H1 (cell line): ENCODE results near the gene KLHL29. TPM values are rescaled to one million over a fixed set of nuclear protein-coding genes. Genes with fewer than 3 reads are reported as not detected.

Experiments used
- CTCF ChIA-PET: fragments of 300-600 bp; sonication (Branson Sonifier 250); formaldehyde crosslinking; loops from one replicate; lab custom pipeline; 2021; ENCODE audit not compliant: partially characterized antibody; lab: Charles Lee
- POLR2A ChIA-PET: fragments of 300-600 bp; sonication (Branson Sonifier 250); formaldehyde crosslinking; loops from one replicate; lab custom pipeline; 2021; ENCODE audit warnings: inconsistent platforms; ENCODE audit not compliant: partially characterized antibody; lab: Charles Lee
- DNase-seq, 2 experiments: peaks; one replicate each; pipeline versions ENCODE4 v3.0.0 to v3.0.0-alpha.2; 2010 to 2022; ENCODE audit warnings: low spot score in 2 of 2, low read depth in 1 of 2, mixed read lengths in 1 of 2
- FAIRE-seq: peaks from 2 replicates; lab custom pipeline; 2011; peaks lifted over from hg19 to GRCh38; lab: Jason Lieb, UNC
- H2AFZ ChIP-seq: 2 replicates; pipeline ENCODE4 v1.8.1; 2012; ENCODE audit warnings: low read length, inconsistent platforms
- H2AK5ac ChIP-seq: 2 replicates; pipeline ENCODE4 v1.6.1; 2013; ENCODE audit warnings: low read depth, low read length
- H2BK120ac ChIP-seq: replicated peaks from 2 replicates; pipeline ENCODE3; 2013; ENCODE audit warnings: low read depth, low read length, inconsistent platforms
- H2BK12ac ChIP-seq: 2 replicates; pipeline ENCODE4 v1.6.1; 2013; ENCODE audit warnings: low read depth, low read length
- H2BK15ac ChIP-seq: 2 replicates; pipeline ENCODE4 v1.6.1; 2013; ENCODE audit warnings: low read length
- H2BK20ac ChIP-seq: 2 replicates; pipeline ENCODE4 v1.6.1; 2013; ENCODE audit warnings: low read length
- H2BK5ac ChIP-seq: 2 replicates; pipeline ENCODE4 v1.6.1; 2013; ENCODE audit warnings: low read depth, low read length
- H3K14ac ChIP-seq: 2 replicates; pipeline ENCODE4 v1.6.1; 2013; ENCODE audit warnings: inconsistent platforms; ENCODE audit not compliant: insufficient read length
- H3K18ac ChIP-seq: 2 replicates; pipeline ENCODE4 v1.6.1; 2013; ENCODE audit warnings: low read length; ENCODE audit errors: extremely low read depth
- H3K23ac ChIP-seq: 2 replicates; pipeline ENCODE4 v1.6.1; 2013; ENCODE audit warnings: inconsistent platforms; ENCODE audit not compliant: insufficient read length
- H3K23me2 ChIP-seq: 2 replicates; pipeline ENCODE4 v1.6.1; 2013; ENCODE audit warnings: low read depth, low read length
- H3K27ac ChIP-seq: 2 replicates; pipeline ENCODE4 v1.6.1; 2011; ENCODE audit warnings: low read depth, low read length, inconsistent platforms
- H3K27me3 ChIP-seq, 4 experiments: replicated peaks in 1 of 4; 1 replicate in 1 of 4; 2 replicates in 3 of 4; pipeline versions ENCODE4 v1.6.1 to v1.8.1; 2011 to 2013; ENCODE audit warnings: low read length in 3 of 4, mild to moderate bottlenecking in 3 of 4, inconsistent platforms in 2 of 4, mixed read lengths in 2 of 4, moderate library complexity in 1 of 4; ENCODE audit not compliant: control insufficient read depth in 3 of 4, insufficient read depth in 3 of 4; ENCODE audit errors: extremely low read depth in 1 of 4
- H3K36me3 ChIP-seq, 4 experiments: 2 replicates each; pipeline versions ENCODE4 v1.6.1 to v1.8.1; 2011 to 2013; ENCODE audit warnings: mild to moderate bottlenecking in 4 of 4, low read length in 3 of 4, moderate library complexity in 2 of 4, control low read depth in 1 of 4, inconsistent platforms in 1 of 4; ENCODE audit not compliant: insufficient read depth in 4 of 4, control insufficient read depth in 2 of 4
- H3K4ac ChIP-seq: replicated peaks from 2 replicates; pipeline ENCODE3; 2013; ENCODE audit warnings: low read length, low read depth, mixed read lengths, inconsistent platforms; ENCODE audit not compliant: insufficient read length
- H3K4me1 ChIP-seq, 4 experiments: replicated peaks in 1 of 4; 1 replicate in 1 of 4; 2 replicates in 3 of 4; pipeline versions ENCODE4 v1.6.1 to v1.8.1; 2011 to 2013; ENCODE audit warnings: low read length in 3 of 4, inconsistent platforms in 2 of 4, mixed read lengths in 1 of 4; ENCODE audit not compliant: insufficient read depth in 4 of 4, control insufficient read depth in 3 of 4
- H3K4me2 ChIP-seq, 2 experiments: 2 replicates each; pipeline versions ENCODE4 v1.6.1 to v1.8.1; 2011 to 2013; ENCODE audit warnings: low read depth in 2 of 2, low read length in 2 of 2, control low read depth in 1 of 2, inconsistent platforms in 1 of 2, mild to moderate bottlenecking in 1 of 2; ENCODE audit not compliant: insufficient read depth in 1 of 2
- H3K4me3 ChIP-seq, 4 experiments: fragments of 200-600, 300-600 bp in 1 of 4; sonication (generic), shearing (Covaris generic), sonication (Bioruptor Twin) in 1 of 4; 2 replicates each; pipeline versions ENCODE4 v1.5.1 to v1.8.1; 2011 to 2016; ENCODE audit warnings: low read length in 4 of 4, low read depth in 3 of 4, control low read depth in 2 of 4, inconsistent platforms in 2 of 4, mild to moderate bottlenecking in 2 of 4, mixed read lengths in 1 of 4, moderate library complexity in 1 of 4; ENCODE audit not compliant: insufficient read depth in 2 of 4; ENCODE audit errors: extremely low read depth in 1 of 4
- H3K56ac ChIP-seq: replicated peaks from 2 replicates; pipeline ENCODE3; 2013; ENCODE audit warnings: low read depth, mild to moderate bottlenecking, mixed read lengths, low read length, inconsistent platforms; ENCODE audit not compliant: insufficient read length
- H3K79me1 ChIP-seq: 2 replicates; pipeline ENCODE4 v1.6.1; 2013; ENCODE audit warnings: low read depth, low read length, control low read depth
- H3K79me2 ChIP-seq, 2 experiments: 2 replicates each; pipeline versions ENCODE4 v1.6.1 to v1.8.1; 2012 to 2013; ENCODE audit warnings: low read length in 2 of 2, mild to moderate bottlenecking in 2 of 2, inconsistent platforms in 1 of 2; ENCODE audit not compliant: insufficient read depth in 2 of 2, control insufficient read depth in 1 of 2
- H3K9ac ChIP-seq, 4 experiments: replicated peaks in 1 of 4; 1 replicate in 1 of 4; 2 replicates in 3 of 4; pipeline versions ENCODE4 v1.6.1 to v1.8.1; 2011 to 2013; ENCODE audit warnings: low read depth in 3 of 4, low read length in 3 of 4, control low read depth in 2 of 4, mild to moderate bottlenecking in 2 of 4, moderate library complexity in 2 of 4, inconsistent platforms in 1 of 4; ENCODE audit errors: extremely low read depth in 1 of 4
- H3K9me3 ChIP-seq, 2 experiments: 2 replicates each; pipeline versions ENCODE4 v1.6.1 to v1.8.1; 2012 to 2013; ENCODE audit warnings: mild to moderate bottlenecking in 2 of 2, moderate library complexity in 2 of 2, control low read depth in 1 of 2, inconsistent platforms in 1 of 2, low read depth in 1 of 2, low read length in 1 of 2, mixed read lengths in 1 of 2; ENCODE audit not compliant: insufficient read depth in 2 of 2
- H4K20me1 ChIP-seq, 2 experiments: replicated peaks in 1 of 2; 2 replicates each; pipeline versions ENCODE3 to v1.8.1; 2011 to 2013; ENCODE audit warnings: inconsistent platforms in 2 of 2, low read length in 2 of 2, mild to moderate bottlenecking in 1 of 2; ENCODE audit not compliant: insufficient read depth in 2 of 2, control insufficient read depth in 1 of 2
- H4K5ac ChIP-seq: 2 replicates; pipeline ENCODE4 v1.6.1; 2013; ENCODE audit warnings: low read length, low read depth, mixed read lengths, inconsistent platforms; ENCODE audit not compliant: insufficient read length
- H4K8ac ChIP-seq: 2 replicates; pipeline ENCODE4 v1.8.0; 2013; ENCODE audit warnings: mild to moderate bottlenecking, moderate library complexity, low read length, inconsistent platforms; ENCODE audit not compliant: insufficient read depth; ENCODE audit errors: extremely low read depth
- H4K91ac ChIP-seq: replicated peaks from 2 replicates; pipeline ENCODE3; 2013; ENCODE audit warnings: low read length, mixed read lengths, inconsistent platforms; ENCODE audit not compliant: insufficient read length
- ATF2 ChIP-seq: IDR thresholded peaks from 2 replicates; pipeline ENCODE4 v1.6.1; 2012; ENCODE audit warnings: low read length, inconsistent platforms
- CTCF ChIP-seq, 3 experiments: IDR thresholded peaks; 1 replicate in 2 of 3; 2 replicates in 1 of 3; pipeline versions ENCODE4 v1.5.1 to v1.6.1; 2011; ENCODE audit warnings: low read length in 3 of 3, mild to moderate bottlenecking in 3 of 3, inconsistent platforms in 2 of 3, low read depth in 1 of 3, moderate library complexity in 1 of 3; ENCODE audit not compliant: insufficient read depth in 1 of 3; ENCODE audit errors: control extremely low read depth in 1 of 3
- EGR1 ChIP-seq: IDR thresholded peaks from 2 replicates; pipeline ENCODE4 v1.6.1; 2011; ENCODE audit warnings: low read depth, low read length, borderline replicate concordance
- HDAC6 ChIP-seq: IDR thresholded peaks from one replicate; pipeline ENCODE4 v1.7.1; 2012; ENCODE audit warnings: low read depth, mild to moderate bottlenecking, inconsistent platforms, low read length, moderate library complexity
- PHF8 ChIP-seq: fragments of 200-600 bp; sonication (generic); conservative IDR thresholded peaks from 2 replicates; pipeline ENCODE4 v1.7.1; 2012; ENCODE audit warnings: low read depth, mild to moderate bottlenecking, inconsistent platforms, low read length, moderate library complexity
- RNF2 ChIP-seq: fragments of 200-900, 300-1000 bp; sonication (generic); IDR thresholded peaks from 2 replicates; pipeline ENCODE4 v1.7.1; 2016; ENCODE audit warnings: borderline replicate concordance, low read depth, mild to moderate bottlenecking, antibody characterized with exemption, low read length; ENCODE audit not compliant: poor library complexity, severe bottlenecking; ENCODE audit errors: missing control alignments
- SUZ12 ChIP-seq: fragments of 200-600 bp; sonication (generic); IDR thresholded peaks from 2 replicates; pipeline ENCODE4 v1.6.1; 2012; ENCODE audit warnings: mild to moderate bottlenecking, inconsistent platforms, low read length, moderate library complexity, mixed read lengths
- WGBS, 2 experiments: shearing (Covaris generic) in 1 of 2; methylation state at CpG; one replicate each; pipeline versions ENCODE4 v1.1.6 to v1.1.7; 2013 to 2015; ENCODE audit warnings: low lambda C conversion rate in 2 of 2, mixed read lengths in 2 of 2, inconsistent platforms in 1 of 2, low coverage in 1 of 2, missing lambda C conversion rate in 1 of 2; ENCODE audit not compliant: insufficient replicate concordance in 2 of 2, insufficient coverage in 1 of 2, insufficient read length in 1 of 2; ENCODE audit errors: extremely low coverage in 1 of 2, missing lambda C conversion rate in 1 of 2; 5-methylcytosine and 5-hydroxymethylcytosine counted together
- polyA plus RNA-seq, 7 experiments: library from polyadenylated mRNA; depleted of rRNA in 3 of 7; stranded (reverse) in 5 of 7; unstranded in 2 of 7; fragments of >200 nt in 5 of 7; fragments of 200-250 nt in 2 of 7; gene quantifications; 1 replicate in 5 of 7; 2 replicates in 1 of 7; 4 replicates in 1 of 7; pipeline versions ENCODE4 v1.2.1 to v1.2.3, GENCODE V29; 2011 to 2013; ENCODE audit warnings: missing spikeins in 2 of 7, mixed read lengths in 2 of 7
- total RNA-seq: library from RNA; stranded (reverse); fragmentation: NEBNext Ultra II Directional; extraction: Animal tissue kit (Norgen Biotek cat#: 25700); gene quantifications from 2 replicates; pipeline ENCODE4 v1.2.1, GENCODE V29; 2021

KLHL29 gene
- total and polyA plus RNA-seq, 2 of the 8 experiments (the other 6 are each of a cell fraction or from before 2014, with no cell fraction given) = 1.1 to 4.7 TPM

- Histone ChIP-seq H2BK5ac (no peak overlapping the region), H3K9ac (no peak overlapping the region), H3K79me2 (no peaks in the 10 kb centered on the region), H2BK120ac (no peak overlapping the region), H3K9me3 (peaks cover 0 to under 1% of the 10 kb centered on the region in 2 experiments; a peak in 1 of 4 replicates), H3K23ac (no peak overlapping the region), H4K5ac (no peak overlapping the region), H3K27ac (no peak overlapping the region), H2BK15ac (no peak overlapping the region), H3K4me1 (peaks cover 0 to 9% (median 4%) of the 10 kb centered on the region in 4 experiments; a peak in 4 of 7 replicates), H4K91ac (no peak overlapping the region), H2AK5ac (no peak overlapping the region), H3K4ac (no peak overlapping the region), H4K20me1 (no peaks in the 10 kb centered on the region), H2BK12ac (no peak overlapping the region), H3K18ac (no peak overlapping the region; the same call in 1 of the 2 replicates), H3K14ac (no peak overlapping the region), H3K79me1 (no peaks in the 10 kb centered on the region), H3K23me2 (no peaks in the 10 kb centered on the region), H3K4me2 (no peak overlapping the region), H3K36me3 (no peaks in the 10 kb centered on the region), H3K56ac (no peak overlapping the region), H4K8ac (no peak overlapping the region), H3K27me3 (no peaks in the 10 kb centered on the region; a peak in 1 of 7 replicates), H2AFZ (no peak overlapping the region), H2BK20ac (0 out of 2 replicates have a peak overlapping the region, but pooled peaks have one; percentile 7), H3K4me3 (no peak overlapping the region)
- FAIRE-seq = no peak
- ChIA-PET POLR2A (no interaction called here), CTCF (interaction anchor here (0.7 to 1.2 kb wide), 4 partner anchors 8 to 304 kb away, joined by 3 to 4 read pairs (median 4); no protein-coding TSS in a partner anchor)
- 83% methylated on average over 16 of the region's 16 CpGs; no CpG with 5 or more reads in 1 of the 2 experiments for WGBS, 2 experiments
- DNase-seq = no peak
- TF ChIP-seq RNF2 (no peak), SUZ12 (no peak), HDAC6 (no peak), CTCF (IDR thresholded peaks at IDR 0.05; ENCODE audit: control extremely low read depth in 1 of 3, insufficient read depth in 1 of 3, low read depth in 1 of 3, low read length in 3 of 3) (no peak), ATF2 (no peak), EGR1 (no peak), PHF8 (no peak)
Measured at GRCh38 chr2:23617167-23617810, 232.3 kb downstream of the KLHL29 start.
